ENCODE measurements around the gene CGGBP1. TPM values are rescaled to one million over a fixed set of nuclear protein-coding genes. Genes with fewer than 3 reads are reported as not detected.

Gene CGGBP1
- total RNA-seq, 1 experiment from 2014 or later = 43.2 TPM

DNA sequence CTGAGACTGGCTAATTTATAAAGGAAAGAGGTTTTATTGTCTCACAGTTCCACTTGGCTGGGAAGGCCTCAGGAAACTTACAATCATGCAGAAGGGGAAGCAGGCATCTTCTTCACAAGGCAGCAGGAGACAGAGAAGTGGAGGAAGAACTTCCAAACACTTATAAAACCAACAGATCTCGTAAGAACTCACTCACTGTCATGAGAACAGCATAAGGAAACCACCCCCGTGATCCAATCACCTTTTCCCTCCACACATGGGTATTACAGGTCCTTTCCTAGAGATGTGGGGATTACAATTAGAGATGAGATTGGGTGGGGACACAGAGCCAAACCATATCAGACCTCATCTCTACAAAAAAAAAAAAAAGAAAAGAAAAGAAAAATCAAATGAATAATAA lies 25.7 kb downstream of the CGGBP1 start:
- TF ChIP-seq, protein P1, sequence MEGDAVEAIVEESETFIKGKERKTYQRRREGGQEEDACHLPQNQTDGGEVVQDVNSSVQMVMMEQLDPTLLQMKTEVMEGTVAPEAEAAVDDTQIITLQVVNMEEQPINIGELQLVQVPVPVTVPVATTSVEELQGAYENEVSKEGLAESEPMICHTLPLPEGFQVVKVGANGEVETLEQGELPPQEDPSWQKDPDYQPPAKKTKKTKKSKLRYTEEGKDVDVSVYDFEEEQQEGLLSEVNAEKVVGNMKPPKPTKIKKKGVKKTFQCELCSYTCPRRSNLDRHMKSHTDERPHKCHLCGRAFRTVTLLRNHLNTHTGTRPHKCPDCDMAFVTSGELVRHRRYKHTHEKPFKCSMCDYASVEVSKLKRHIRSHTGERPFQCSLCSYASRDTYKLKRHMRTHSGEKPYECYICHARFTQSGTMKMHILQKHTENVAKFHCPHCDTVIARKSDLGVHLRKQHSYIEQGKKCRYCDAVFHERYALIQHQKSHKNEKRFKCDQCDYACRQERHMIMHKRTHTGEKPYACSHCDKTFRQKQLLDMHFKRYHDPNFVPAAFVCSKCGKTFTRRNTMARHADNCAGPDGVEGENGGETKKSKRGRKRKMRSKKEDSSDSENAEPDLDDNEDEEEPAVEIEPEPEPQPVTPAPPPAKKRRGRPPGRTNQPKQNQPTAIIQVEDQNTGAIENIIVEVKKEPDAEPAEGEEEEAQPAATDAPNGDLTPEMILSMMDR (IDR thresholded peaks at IDR 0.05; ENCODE audit: insufficient read depth in 1 of 2, low read depth in 1 of 2, low read length in 1 of 2, severe bottlenecking in 1 of 2, unreplicated experiment in 1 of 2) = no peak
- CTCF ChIA-PET = no interaction called here
- Histone ChIP-seq H3K9me3 (no peaks in the 10 kb centered on the region), H3K27me3 (replicated peaks; ENCODE audit: control insufficient read depth, insufficient read depth, low read length) (no peaks in the 10 kb centered on the region), H3K4me1 (no peaks in the 10 kb centered on the region), H3K36me3 (ENCODE audit: control insufficient read depth, insufficient read depth, low read length) (no peaks in the 10 kb centered on the region), H3K4me3 (ENCODE audit: low read depth, low read length) (no peak overlapping the region)
- H3K4me1 Mint-ChIP-seq (ENCODE audit: low read depth, unreplicated experiment) = peaks cover 6% of the 10 kb centered on the region
- no peaks in the 10 kb centered on the region for H3K9me3 Mint-ChIP-seq (ENCODE audit: unreplicated experiment)
- intact Hi-C loops (cut with micrococcal nuclease; ENCODE audit: unreplicated experiment) = no loop called here
- no TSS peak for BruUV-seq (replicated peaks)
- no peak for DNase-seq
- no peaks in the 10 kb centered on the region for H3K36me3 Mint-ChIP-seq (ENCODE audit: insufficient read depth, unreplicated experiment)
- H3K27ac Mint-ChIP-seq (ENCODE audit: unreplicated experiment) = no peak overlapping the region
- H3K27me3 Mint-ChIP-seq (ENCODE audit: insufficient read depth, unreplicated experiment) = peaks cover 7% of the 10 kb centered on the region
- POLR2A ChIA-PET = no interaction called here
- H3K4me3 Mint-ChIP-seq (ENCODE audit: unreplicated experiment) = no peak overlapping the region

DNA sequence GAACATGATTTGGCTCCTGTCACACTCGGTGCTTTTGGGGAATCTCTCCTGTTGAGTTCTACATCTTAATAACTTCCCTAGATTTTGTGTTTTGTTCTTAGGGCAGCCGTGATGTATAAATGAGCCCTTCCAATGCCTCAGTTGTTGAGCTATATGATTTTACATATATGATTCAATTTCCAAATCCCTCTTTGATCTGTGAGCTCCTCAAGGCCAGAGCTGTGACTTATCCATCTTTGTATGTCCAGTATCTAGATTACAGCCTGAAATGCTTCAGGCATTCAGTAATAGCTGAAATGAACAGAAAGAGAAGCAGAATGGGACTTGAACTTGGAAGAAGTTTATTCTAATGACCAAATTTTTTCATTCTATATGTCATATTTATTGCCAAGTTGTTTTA lies 26.6 kb downstream of the CGGBP1 start:
- Histone ChIP-seq H3K4me1 (no peaks in the 10 kb centered on the region), H3K27me3 (replicated peaks; ENCODE audit: control insufficient read depth, insufficient read depth, low read length) (no peaks in the 10 kb centered on the region), H3K4me3 (ENCODE audit: low read depth, low read length) (no peak overlapping the region), H3K36me3 (ENCODE audit: control insufficient read depth, insufficient read depth, low read length) (no peaks in the 10 kb centered on the region), H3K9me3 (no peaks in the 10 kb centered on the region)
- no peak for DNase-seq
- TF ChIP-seq, protein P1 (IDR thresholded peaks at IDR 0.05; ENCODE audit: insufficient read depth in 1 of 2, low read depth in 1 of 2, low read length in 1 of 2, severe bottlenecking in 1 of 2, unreplicated experiment in 1 of 2) = no peak
- ChIA-PET POLR2A (no interaction called here), CTCF (no interaction called here)
- Mint-ChIP-seq H3K4me1 (ENCODE audit: low read depth, unreplicated experiment) (peaks cover 6% of the 10 kb centered on the region), H3K9me3 (ENCODE audit: unreplicated experiment) (no peaks in the 10 kb centered on the region), H3K27me3 (ENCODE audit: insufficient read depth, unreplicated experiment) (peaks cover 7% of the 10 kb centered on the region), H3K27ac (ENCODE audit: unreplicated experiment) (no peak overlapping the region), H3K36me3 (ENCODE audit: insufficient read depth, unreplicated experiment) (no peaks in the 10 kb centered on the region), H3K4me3 (ENCODE audit: unreplicated experiment) (peak overlapping the region; percentile 54)
- no TSS peak for BruUV-seq (replicated peaks)
- intact Hi-C loops (cut with micrococcal nuclease; ENCODE audit: unreplicated experiment) = no loop called here

GRCh38 chr3:88031642-88032077 lies 27.1 kb downstream of the CGGBP1 start:
- intact Hi-C loops (cut with micrococcal nuclease; ENCODE audit: unreplicated experiment) = no loop called here
- Mint-ChIP-seq H3K4me1 (ENCODE audit: low read depth, unreplicated experiment) (peaks cover 6% of the 10 kb centered on the region), H3K27ac (ENCODE audit: unreplicated experiment) (no peak overlapping the region), H3K27me3 (ENCODE audit: insufficient read depth, unreplicated experiment) (peaks cover 6% of the 10 kb centered on the region), H3K4me3 (ENCODE audit: unreplicated experiment) (peak overlapping the region; percentile 54), H3K9me3 (ENCODE audit: unreplicated experiment) (no peaks in the 10 kb centered on the region), H3K36me3 (ENCODE audit: insufficient read depth, unreplicated experiment) (no peaks in the 10 kb centered on the region)
- CTCF ChIA-PET = no interaction called here
- no TSS peak for BruUV-seq (replicated peaks)
- no peaks in the 10 kb centered on the region for H3K27me3 ChIP-seq (replicated peaks; ENCODE audit: control insufficient read depth, insufficient read depth, low read length)
- POLR2A ChIA-PET = no interaction called here
- DNase-seq = no peak
- no peaks in the 10 kb centered on the region for H3K4me1 ChIP-seq
- H3K36me3 ChIP-seq (ENCODE audit: control insufficient read depth, insufficient read depth, low read length) = no peaks in the 10 kb centered on the region
- no peaks in the 10 kb centered on the region for H3K9me3 ChIP-seq
- TF ChIP-seq, protein P1 (IDR thresholded peaks at IDR 0.05; ENCODE audit: insufficient read depth in 1 of 2, low read depth in 1 of 2, low read length in 1 of 2, severe bottlenecking in 1 of 2, unreplicated experiment in 1 of 2) = no peak
- H3K4me3 ChIP-seq (ENCODE audit: low read depth, low read length) = no peak overlapping the region
